Measurements from ENCODE around the gene CAVIN3.

Gene CAVIN3

DNA sequence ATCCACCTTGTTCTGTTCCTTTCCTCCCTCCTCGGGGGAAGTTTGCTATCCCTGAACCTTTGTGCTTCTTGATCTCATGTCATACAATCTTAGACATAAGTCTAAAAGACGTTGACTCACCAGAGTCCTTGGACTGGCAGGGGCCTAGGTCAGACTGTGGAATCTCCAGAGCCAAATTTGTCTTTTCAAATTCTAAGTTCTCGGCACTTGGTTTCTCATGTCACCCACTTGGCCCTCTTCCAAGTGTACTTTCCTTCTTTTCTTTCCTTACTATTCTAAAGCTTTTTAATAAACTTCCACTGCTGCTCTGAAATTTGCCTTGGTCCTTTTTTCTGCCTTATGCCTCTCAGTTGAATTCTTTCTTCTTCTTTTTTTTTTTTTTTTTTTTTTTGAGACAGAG is 39.9 kb upstream of the CAVIN3 start:
- H3K4me3 ChIP-seq (IDR thresholded peaks at IDR 0.05; ENCODE audit: insufficient read depth, low read depth, low read length), result no peak overlapping the region
- H3K27ac ChIP-seq, result no peak overlapping the region
- no peaks in the 10 kb centered on the region for H3K27me3 ChIP-seq (ENCODE audit: insufficient read depth, low read depth)
- no peak overlapping the region for H3K4me2 ChIP-seq
- H3K79me2 ChIP-seq (ENCODE audit: insufficient read depth, low read depth), result no peaks in the 10 kb centered on the region
- no peaks in the 10 kb centered on the region for H3K4me1 ChIP-seq (ENCODE audit: low read depth, poor library complexity, severe bottlenecking)
- H2AFZ ChIP-seq (ENCODE audit: low read depth), result no peak overlapping the region
- no peak overlapping the region for H3K9ac ChIP-seq
- TF ChIP-seq, protein P1, sequence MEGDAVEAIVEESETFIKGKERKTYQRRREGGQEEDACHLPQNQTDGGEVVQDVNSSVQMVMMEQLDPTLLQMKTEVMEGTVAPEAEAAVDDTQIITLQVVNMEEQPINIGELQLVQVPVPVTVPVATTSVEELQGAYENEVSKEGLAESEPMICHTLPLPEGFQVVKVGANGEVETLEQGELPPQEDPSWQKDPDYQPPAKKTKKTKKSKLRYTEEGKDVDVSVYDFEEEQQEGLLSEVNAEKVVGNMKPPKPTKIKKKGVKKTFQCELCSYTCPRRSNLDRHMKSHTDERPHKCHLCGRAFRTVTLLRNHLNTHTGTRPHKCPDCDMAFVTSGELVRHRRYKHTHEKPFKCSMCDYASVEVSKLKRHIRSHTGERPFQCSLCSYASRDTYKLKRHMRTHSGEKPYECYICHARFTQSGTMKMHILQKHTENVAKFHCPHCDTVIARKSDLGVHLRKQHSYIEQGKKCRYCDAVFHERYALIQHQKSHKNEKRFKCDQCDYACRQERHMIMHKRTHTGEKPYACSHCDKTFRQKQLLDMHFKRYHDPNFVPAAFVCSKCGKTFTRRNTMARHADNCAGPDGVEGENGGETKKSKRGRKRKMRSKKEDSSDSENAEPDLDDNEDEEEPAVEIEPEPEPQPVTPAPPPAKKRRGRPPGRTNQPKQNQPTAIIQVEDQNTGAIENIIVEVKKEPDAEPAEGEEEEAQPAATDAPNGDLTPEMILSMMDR (conservative IDR thresholded peaks at IDR 0.05; ENCODE audit: low read depth, low read length), result no peak
- H4K20me1 ChIP-seq (ENCODE audit: insufficient read depth), result no peaks in the 10 kb centered on the region
- H3K36me3 ChIP-seq (ENCODE audit: insufficient read depth), result no peaks in the 10 kb centered on the region

DNA sequence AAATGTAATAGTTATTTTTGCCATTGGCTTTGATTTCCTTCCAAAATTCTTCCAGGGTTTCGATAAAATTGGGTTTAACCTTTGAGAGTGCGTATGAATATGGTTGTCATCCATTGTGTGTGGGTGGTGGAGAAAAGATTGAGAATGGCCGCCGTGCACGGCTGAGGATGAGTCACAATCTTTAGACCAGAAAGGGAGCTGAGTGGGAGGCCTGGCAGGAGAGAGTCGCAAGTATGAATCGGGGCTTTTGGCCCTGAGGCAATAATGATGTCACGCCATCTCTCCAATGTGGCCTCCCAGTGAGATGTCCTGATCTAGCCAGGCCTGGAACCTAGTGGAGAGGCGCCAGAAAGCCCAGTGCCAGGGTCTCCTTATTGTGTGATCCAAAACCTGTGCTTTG is 36.9 kb upstream of the CAVIN3 start:
- no peak overlapping the region for H2AFZ ChIP-seq (ENCODE audit: low read depth)
- no peaks in the 10 kb centered on the region for H3K27me3 ChIP-seq (ENCODE audit: insufficient read depth, low read depth)
- H3K27ac ChIP-seq, result no peak overlapping the region
- no peak overlapping the region for H3K4me2 ChIP-seq
- no peaks in the 10 kb centered on the region for H3K36me3 ChIP-seq (ENCODE audit: insufficient read depth)
- no peak overlapping the region for H3K4me3 ChIP-seq (IDR thresholded peaks at IDR 0.05; ENCODE audit: insufficient read depth, low read depth, low read length)
- H4K20me1 ChIP-seq (ENCODE audit: insufficient read depth), result no peaks in the 10 kb centered on the region
- no peaks in the 10 kb centered on the region for H3K79me2 ChIP-seq (ENCODE audit: insufficient read depth, low read depth)
- TF ChIP-seq, protein P1 (conservative IDR thresholded peaks at IDR 0.05; ENCODE audit: low read depth, low read length), result no peak
- H3K9ac ChIP-seq, result no peak overlapping the region
- no peaks in the 10 kb centered on the region for H3K4me1 ChIP-seq (ENCODE audit: low read depth, poor library complexity, severe bottlenecking)

DNA sequence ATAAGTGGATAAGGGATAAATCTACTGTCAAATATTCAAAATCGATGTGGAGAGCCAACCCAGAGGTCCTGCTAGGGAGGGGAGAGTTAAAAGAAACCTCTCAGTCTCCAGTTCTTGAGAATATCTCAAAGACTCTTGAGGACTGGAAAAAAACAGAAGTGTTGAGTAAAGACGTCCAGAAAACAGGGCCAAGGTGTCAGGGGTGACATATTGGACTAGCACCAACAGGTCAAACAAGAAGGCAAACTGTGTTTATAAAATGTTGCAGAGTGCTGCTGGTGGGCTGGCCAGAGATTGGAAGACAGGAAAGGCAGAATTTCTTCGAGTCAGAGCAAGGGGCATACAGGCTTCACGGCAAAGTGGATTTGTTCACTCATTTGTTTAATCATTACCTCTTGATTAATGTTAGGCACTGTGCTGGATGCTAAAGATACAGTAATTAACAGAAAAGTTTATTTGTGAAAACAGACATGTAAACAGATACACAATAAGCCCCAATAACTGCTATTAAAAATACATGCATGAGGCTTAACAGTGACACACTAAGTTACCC is 36.3 kb upstream of the CAVIN3 start:
- Histone ChIP-seq H3K27ac (no peak overlapping the region), H3K79me2 (ENCODE audit: insufficient read depth, low read depth) (no peaks in the 10 kb centered on the region), H3K9ac (no peak overlapping the region), H3K4me1 (ENCODE audit: low read depth, poor library complexity, severe bottlenecking) (no peaks in the 10 kb centered on the region), H3K4me2 (no peak overlapping the region), H3K4me3 (IDR thresholded peaks at IDR 0.05; ENCODE audit: insufficient read depth, low read depth, low read length) (no peak overlapping the region), H3K36me3 (ENCODE audit: insufficient read depth) (no peaks in the 10 kb centered on the region), H4K20me1 (ENCODE audit: insufficient read depth) (no peaks in the 10 kb centered on the region), H2AFZ (ENCODE audit: low read depth) (no peak overlapping the region), H3K27me3 (ENCODE audit: insufficient read depth, low read depth) (no peaks in the 10 kb centered on the region)
- TF ChIP-seq, protein P1 (conservative IDR thresholded peaks at IDR 0.05; ENCODE audit: low read depth, low read length), result no peak

DNA sequence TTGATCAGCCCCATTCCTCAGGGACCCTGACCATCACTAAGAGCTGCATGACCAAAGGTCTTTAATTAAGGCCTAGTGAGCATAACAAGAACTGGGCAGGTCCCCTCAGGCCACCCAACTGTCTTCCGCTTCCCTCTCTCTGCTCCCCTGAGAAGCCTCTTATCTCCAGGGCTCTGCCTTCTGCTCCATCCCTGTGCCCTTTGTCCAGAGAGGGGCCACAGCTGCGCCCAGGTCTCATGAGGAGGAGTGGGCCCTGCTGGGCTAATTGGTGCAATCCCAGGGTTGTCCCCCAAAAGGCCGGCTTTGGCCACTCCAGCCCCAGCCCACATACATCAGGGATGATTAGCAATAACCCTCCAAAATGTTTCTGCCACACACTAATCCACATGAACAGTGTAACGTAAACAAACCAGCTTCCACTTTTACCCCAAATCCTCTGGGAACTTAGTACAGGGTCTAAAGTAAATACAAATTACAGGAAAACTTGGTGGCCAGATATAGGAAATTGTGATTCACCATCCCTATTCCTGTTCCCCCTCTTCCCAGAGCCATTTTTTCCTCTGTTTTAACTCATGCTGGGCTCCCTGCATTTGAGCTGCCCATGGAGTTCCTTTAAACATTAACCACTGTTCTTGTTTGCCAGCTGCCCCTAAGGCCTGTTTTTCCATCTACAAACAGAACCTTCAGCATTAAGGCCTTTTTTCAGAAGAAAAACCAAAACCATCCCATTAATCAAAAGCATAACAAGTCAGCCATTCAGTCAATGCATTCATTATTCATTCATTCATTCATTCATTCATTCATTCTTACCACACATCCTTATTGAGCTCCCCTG is 34.6 kb upstream of the CAVIN3 start:
- no peak overlapping the region for H2AFZ ChIP-seq (ENCODE audit: low read depth)
- no peaks in the 10 kb centered on the region for H3K27me3 ChIP-seq (ENCODE audit: insufficient read depth, low read depth)
- no peak overlapping the region for H3K9ac ChIP-seq
- H3K27ac ChIP-seq, result no peak overlapping the region
- no peak overlapping the region for H3K4me3 ChIP-seq (IDR thresholded peaks at IDR 0.05; ENCODE audit: insufficient read depth, low read depth, low read length)
- H3K4me1 ChIP-seq (ENCODE audit: low read depth, poor library complexity, severe bottlenecking), result no peaks in the 10 kb centered on the region
- TF ChIP-seq, protein P1 (conservative IDR thresholded peaks at IDR 0.05; ENCODE audit: low read depth, low read length), result no peak
- no peak overlapping the region for H3K4me2 ChIP-seq
- H3K79me2 ChIP-seq (ENCODE audit: insufficient read depth, low read depth), result no peaks in the 10 kb centered on the region
- no peaks in the 10 kb centered on the region for H4K20me1 ChIP-seq (ENCODE audit: insufficient read depth)
- H3K36me3 ChIP-seq (ENCODE audit: insufficient read depth), result no peaks in the 10 kb centered on the region
